Caco-2 (cell line): ENCODE results near the gene ACYP1. TPM values are rescaled to one million over a fixed set of nuclear protein-coding genes. Genes with fewer than 3 reads are reported as not detected.

Experiments
- BruUV-seq: library from RNA; stranded (reverse); fragments of 400-500 nt; replicated peaks from 2 replicates; lab custom pipeline; 2021; lab: Mats Ljungman, UMichigan
- CTCF ChIA-PET: fragments of 300-600 bp; sonication (Branson Sonifier 250); formaldehyde crosslinking; loops from one replicate; lab custom pipeline; 2022; ENCODE audit warnings: antibody characterized with exemption; lab: Charles Lee
- POLR2A ChIA-PET: fragments of 300-600 bp; sonication (Branson Sonifier 250); formaldehyde crosslinking; loops from one replicate; lab custom pipeline; 2022; ENCODE audit warnings: antibody characterized with exemption; lab: Charles Lee
- DNase-seq, 2 experiments: peaks; one replicate each; pipeline versions ENCODE4 v3.0.0 to v3.0.0-alpha.2; 2020 to 2022
- H3K27me3 ChIP-seq: replicated peaks from 2 replicates; pipeline ENCODE4 v1.6.0; 2011; ENCODE audit warnings: low read length; ENCODE audit not compliant: control insufficient read depth, insufficient read depth
- H3K36me3 ChIP-seq: 2 replicates; pipeline ENCODE4 v1.5.1; 2011; ENCODE audit warnings: low read length; ENCODE audit not compliant: control insufficient read depth, insufficient read depth
- H3K4me1 ChIP-seq: fragments of 250-450 bp; sonication (Bioruptor Pico); 2 replicates; pipeline ENCODE4 v1.5.1; 2020; ENCODE audit warnings: mild to moderate bottlenecking
- H3K4me3 ChIP-seq: 2 replicates; pipeline ENCODE4 v1.5.1; 2011; ENCODE audit warnings: low read depth, mild to moderate bottlenecking, control low read depth, low read length
- H3K9me3 ChIP-seq: fragments of 250-450 bp; sonication (Bioruptor Pico); 2 replicates; pipeline ENCODE4 v1.5.1; 2020; ENCODE audit warnings: mild to moderate bottlenecking, moderate library complexity
- H3K27ac Mint-ChIP-seq: one replicate; pipeline ENCODE4 v1.8.0; 2022; ENCODE audit warnings: mixed read lengths; ENCODE audit not compliant: unreplicated experiment
- H3K27me3 Mint-ChIP-seq: one replicate; pipeline ENCODE4 v1.8.0; 2022; ENCODE audit warnings: mixed read lengths; ENCODE audit not compliant: insufficient read depth, unreplicated experiment
- H3K36me3 Mint-ChIP-seq: one replicate; pipeline ENCODE4 v1.8.0; 2022; ENCODE audit warnings: mild to moderate bottlenecking, mixed read lengths; ENCODE audit not compliant: insufficient read depth, unreplicated experiment
- H3K4me1 Mint-ChIP-seq: one replicate; pipeline ENCODE4 v1.8.0; 2022; ENCODE audit warnings: low read depth, mixed read lengths; ENCODE audit not compliant: unreplicated experiment
- H3K4me3 Mint-ChIP-seq: one replicate; pipeline ENCODE4 v1.8.0; 2022; ENCODE audit warnings: mild to moderate bottlenecking, moderate library complexity, mixed read lengths; ENCODE audit not compliant: unreplicated experiment
- H3K9me3 Mint-ChIP-seq: one replicate; pipeline ENCODE4 v1.8.0; 2022; ENCODE audit warnings: mixed read lengths; ENCODE audit not compliant: unreplicated experiment
- intact Hi-C: fragments of 100-400 bp; cut with micrococcal nuclease; formaldehyde crosslinking; loops from one replicate; pipeline ENCODE4 v1.10.0; 2022; ENCODE audit not compliant: unreplicated experiment
- total RNA-seq: library from RNA; stranded (reverse); gene quantifications from 2 replicates; pipeline ENCODE4 v1.2.3, GENCODE V29; 2022
- TF ChIP-seq, protein P1 (sequence below), 2 experiments: fragments of 200-600 bp in 1 of 2; IDR thresholded peaks; 1 replicate in 1 of 2; 2 replicates in 1 of 2; pipeline versions ENCODE4 v1.5.1 to v1.8.0; 2011 to 2022; ENCODE audit warnings: antibody characterized with exemption in 1 of 2, control low read depth in 1 of 2, inconsistent platforms in 1 of 2, low read depth in 1 of 2, low read length in 1 of 2, mild to moderate bottlenecking in 1 of 2, moderate library complexity in 1 of 2; ENCODE audit not compliant: insufficient read depth in 1 of 2, severe bottlenecking in 1 of 2, unreplicated experiment in 1 of 2

ACYP1 gene
- total RNA-seq, 1 experiment from 2014 or later: 16.0 TPM

DNA sequence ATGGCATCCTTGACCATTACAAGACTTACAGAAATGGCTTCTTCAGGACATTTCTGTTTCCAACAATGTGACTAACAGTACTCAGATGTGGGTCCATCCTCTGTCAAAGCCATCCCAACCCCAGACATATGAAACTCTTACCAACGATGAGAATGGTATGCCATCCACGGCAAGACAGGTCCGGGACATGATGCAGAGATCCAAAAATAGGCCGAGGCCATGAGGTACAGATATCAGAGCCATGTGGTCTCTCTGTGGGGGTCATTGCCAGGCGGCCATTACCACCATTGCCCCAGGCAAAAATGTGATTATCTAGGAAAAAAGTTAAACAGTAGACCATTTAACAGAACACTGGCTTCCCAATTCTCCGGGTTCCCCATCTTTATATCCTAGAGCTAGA is 33.1 kb upstream of the ACYP1 start:
- no peak overlapping the region for H3K4me3 Mint-ChIP-seq
- intact Hi-C loops: no loop called here
- CTCF ChIA-PET: no interaction called here

DNA sequence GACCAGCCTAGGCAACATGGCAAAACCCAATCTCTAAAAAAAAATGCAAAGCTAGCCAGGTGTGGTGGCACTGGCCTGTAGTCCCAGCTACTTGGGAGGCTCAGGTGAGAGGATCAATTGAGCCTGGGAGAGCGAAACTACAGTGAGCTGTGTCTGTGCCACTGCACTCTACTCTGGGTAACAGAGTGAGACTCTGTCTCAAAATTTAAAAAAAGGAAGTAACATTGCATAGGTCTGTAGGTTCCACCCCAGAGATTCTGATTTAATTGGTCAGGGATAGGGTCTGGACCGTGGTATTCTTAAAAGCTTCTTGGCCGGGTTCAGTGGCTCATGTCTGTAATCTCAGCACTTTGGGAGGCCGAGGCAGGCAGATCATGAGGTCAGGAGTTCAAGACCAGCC is 31.9 kb upstream of the ACYP1 start:
- no peak overlapping the region for H3K27ac Mint-ChIP-seq
- no peak for DNase-seq
- no peaks in the 10 kb centered on the region for H3K4me1 ChIP-seq
- POLR2A ChIA-PET: interaction anchor here (0.5 kb wide), 1 partner anchor 860 kb away, joined by 4 read pairs; no protein-coding TSS in a partner anchor
- H3K9me3 ChIP-seq: no peaks in the 10 kb centered on the region
- CTCF ChIA-PET: no interaction called here
- BruUV-seq: no TSS peak
- TF ChIP-seq, protein P1, sequence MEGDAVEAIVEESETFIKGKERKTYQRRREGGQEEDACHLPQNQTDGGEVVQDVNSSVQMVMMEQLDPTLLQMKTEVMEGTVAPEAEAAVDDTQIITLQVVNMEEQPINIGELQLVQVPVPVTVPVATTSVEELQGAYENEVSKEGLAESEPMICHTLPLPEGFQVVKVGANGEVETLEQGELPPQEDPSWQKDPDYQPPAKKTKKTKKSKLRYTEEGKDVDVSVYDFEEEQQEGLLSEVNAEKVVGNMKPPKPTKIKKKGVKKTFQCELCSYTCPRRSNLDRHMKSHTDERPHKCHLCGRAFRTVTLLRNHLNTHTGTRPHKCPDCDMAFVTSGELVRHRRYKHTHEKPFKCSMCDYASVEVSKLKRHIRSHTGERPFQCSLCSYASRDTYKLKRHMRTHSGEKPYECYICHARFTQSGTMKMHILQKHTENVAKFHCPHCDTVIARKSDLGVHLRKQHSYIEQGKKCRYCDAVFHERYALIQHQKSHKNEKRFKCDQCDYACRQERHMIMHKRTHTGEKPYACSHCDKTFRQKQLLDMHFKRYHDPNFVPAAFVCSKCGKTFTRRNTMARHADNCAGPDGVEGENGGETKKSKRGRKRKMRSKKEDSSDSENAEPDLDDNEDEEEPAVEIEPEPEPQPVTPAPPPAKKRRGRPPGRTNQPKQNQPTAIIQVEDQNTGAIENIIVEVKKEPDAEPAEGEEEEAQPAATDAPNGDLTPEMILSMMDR (IDR thresholded peaks at IDR 0.05; ENCODE audit: insufficient read depth in 1 of 2, low read depth in 1 of 2, low read length in 1 of 2, severe bottlenecking in 1 of 2, unreplicated experiment in 1 of 2): no peak
- no peak overlapping the region for H3K4me3 Mint-ChIP-seq
- no peaks in the 10 kb centered on the region for H3K27me3 Mint-ChIP-seq
- intact Hi-C loops: no loop called here
- H3K4me3 ChIP-seq: no peak overlapping the region
- H3K36me3 ChIP-seq: peaks cover 1% of the 10 kb centered on the region
- H3K4me1 Mint-ChIP-seq: no peaks in the 10 kb centered on the region
- no peaks in the 10 kb centered on the region for H3K27me3 ChIP-seq
- no peaks in the 10 kb centered on the region for H3K9me3 Mint-ChIP-seq
- H3K36me3 Mint-ChIP-seq: peaks cover 19% of the 10 kb centered on the region

More for the DNA sequence above, 33.1 kb upstream of the ACYP1 start:
- no peaks in the 10 kb centered on the region for H3K27me3 Mint-ChIP-seq
- H3K27ac Mint-ChIP-seq: no peak overlapping the region
- Histone ChIP-seq H3K9me3 (no peaks in the 10 kb centered on the region), H3K4me1 (no peaks in the 10 kb centered on the region), H3K4me3 (no peak overlapping the region), H3K27me3 (no peaks in the 10 kb centered on the region), H3K36me3 (peaks cover 1% of the 10 kb centered on the region)
- no peak for DNase-seq
- POLR2A ChIA-PET: no interaction called here
- peaks cover 19% of the 10 kb centered on the region for H3K36me3 Mint-ChIP-seq
- no TSS peak for BruUV-seq
- H3K9me3 Mint-ChIP-seq: no peaks in the 10 kb centered on the region
- TF ChIP-seq, protein P1 (IDR thresholded peaks at IDR 0.05; ENCODE audit: insufficient read depth in 1 of 2, low read depth in 1 of 2, low read length in 1 of 2, severe bottlenecking in 1 of 2, unreplicated experiment in 1 of 2): no peak
- H3K4me1 Mint-ChIP-seq: no peaks in the 10 kb centered on the region

DNA sequence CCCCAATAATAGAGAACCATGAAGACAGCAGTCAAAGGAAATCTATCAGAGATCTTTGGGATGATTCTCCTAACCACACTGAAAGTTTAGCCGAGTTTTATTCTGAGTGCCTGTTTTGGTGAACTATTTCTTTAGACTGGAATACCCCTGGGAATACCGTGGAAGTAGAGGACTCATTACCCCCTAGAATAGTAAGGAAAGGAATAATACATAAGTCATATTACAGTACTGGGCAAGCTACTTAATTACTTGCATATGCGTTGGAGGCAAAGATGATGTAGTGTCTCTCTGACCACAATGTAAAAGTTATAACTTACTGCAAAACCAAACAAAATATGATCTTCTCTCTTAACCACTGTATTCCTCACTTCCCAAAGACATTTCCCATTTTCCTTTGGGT is 31.1 kb upstream of the ACYP1 start:
- H3K36me3 Mint-ChIP-seq: peaks cover 25% of the 10 kb centered on the region
- no peak overlapping the region for H3K4me3 Mint-ChIP-seq
- DNase-seq: no peak
- Histone ChIP-seq H3K36me3 (peaks cover 1% of the 10 kb centered on the region), H3K4me1 (no peaks in the 10 kb centered on the region), H3K4me3 (no peak overlapping the region), H3K27me3 (no peaks in the 10 kb centered on the region), H3K9me3 (no peaks in the 10 kb centered on the region)
- intact Hi-C loops: no loop called here
- no peak overlapping the region for H3K27ac Mint-ChIP-seq
- TF ChIP-seq, protein P1 (IDR thresholded peaks at IDR 0.05; ENCODE audit: insufficient read depth in 1 of 2, low read depth in 1 of 2, low read length in 1 of 2, severe bottlenecking in 1 of 2, unreplicated experiment in 1 of 2): no peak
- no peaks in the 10 kb centered on the region for H3K9me3 Mint-ChIP-seq
- CTCF ChIA-PET: no interaction called here
- H3K4me1 Mint-ChIP-seq: no peaks in the 10 kb centered on the region
- no TSS peak for BruUV-seq
- H3K27me3 Mint-ChIP-seq: no peaks in the 10 kb centered on the region
- POLR2A ChIA-PET: interaction anchor here (0.6 kb wide), 1 partner anchor 99 kb away, joined by 7 read pairs; no protein-coding TSS in a partner anchor
